Skeletal muscle satellite cell (primary cell): ENCODE measurements around the gene KLHL26. TPM values are rescaled to one million over a fixed set of nuclear protein-coding genes. Genes with fewer than 3 reads are reported as not detected.
A peak's percentile ranks its signal among the peaks of the same experiment; 100 is the strongest.
"Not testable (repeated sequence)": the region's sequence is repeated elsewhere in the genome, so short reads cannot be mapped to it uniquely, and the experiment has no call there.

Experiments used
- H3K27me3 ChIP-seq: 2 replicates; pipeline ENCODE4 v1.7.0; 2013; ENCODE audit warnings: low read length; ENCODE audit not compliant: control insufficient read depth, insufficient read depth
- H3K36me3 ChIP-seq: 2 replicates; pipeline ENCODE4 v1.7.0; 2013; ENCODE audit warnings: mild to moderate bottlenecking, control low read depth, low read length; ENCODE audit not compliant: insufficient read depth
- H3K4me1 ChIP-seq: 2 replicates; pipeline ENCODE4 v1.7.0; 2013; ENCODE audit warnings: low read length; ENCODE audit not compliant: control insufficient read depth, insufficient read depth
- H3K4me2 ChIP-seq: 2 replicates; pipeline ENCODE4 v1.7.0; 2013; ENCODE audit warnings: mild to moderate bottlenecking, low read length
- H3K4me3 ChIP-seq: 2 replicates; pipeline ENCODE4 v1.7.0; 2013; ENCODE audit warnings: low read length
- H3K9ac ChIP-seq: 2 replicates; pipeline ENCODE4 v1.7.0; 2013; ENCODE audit warnings: mild to moderate bottlenecking, low read depth, low read length, moderate library complexity
- H3K9me3 ChIP-seq: replicated peaks from 2 replicates; pipeline ENCODE4 v1.7.0; 2013; ENCODE audit warnings: mild to moderate bottlenecking, control low read depth, low read length
- total RNA-seq: library from RNA; depleted of rRNA; stranded (reverse); fragments of >200 nt; gene quantifications from 2 replicates; pipeline ENCODE4 v1.2.3, GENCODE V29; 2012; rRNA removed

The KLHL26 gene, protein sequence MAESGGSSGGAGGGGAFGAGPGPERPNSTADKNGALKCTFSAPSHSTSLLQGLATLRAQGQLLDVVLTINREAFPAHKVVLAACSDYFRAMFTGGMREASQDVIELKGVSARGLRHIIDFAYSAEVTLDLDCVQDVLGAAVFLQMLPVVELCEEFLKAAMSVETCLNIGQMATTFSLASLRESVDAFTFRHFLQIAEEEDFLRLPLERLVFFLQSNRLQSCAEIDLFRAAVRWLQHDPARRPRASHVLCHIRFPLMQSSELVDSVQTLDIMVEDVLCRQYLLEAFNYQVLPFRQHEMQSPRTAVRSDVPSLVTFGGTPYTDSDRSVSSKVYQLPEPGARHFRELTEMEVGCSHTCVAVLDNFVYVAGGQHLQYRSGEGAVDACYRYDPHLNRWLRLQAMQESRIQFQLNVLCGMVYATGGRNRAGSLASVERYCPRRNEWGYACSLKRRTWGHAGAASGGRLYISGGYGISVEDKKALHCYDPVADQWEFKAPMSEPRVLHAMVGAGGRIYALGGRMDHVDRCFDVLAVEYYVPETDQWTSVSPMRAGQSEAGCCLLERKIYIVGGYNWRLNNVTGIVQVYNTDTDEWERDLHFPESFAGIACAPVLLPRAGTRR
- 3.3 and 3.5 TPM in 2 replicates for total RNA-seq

DNA sequence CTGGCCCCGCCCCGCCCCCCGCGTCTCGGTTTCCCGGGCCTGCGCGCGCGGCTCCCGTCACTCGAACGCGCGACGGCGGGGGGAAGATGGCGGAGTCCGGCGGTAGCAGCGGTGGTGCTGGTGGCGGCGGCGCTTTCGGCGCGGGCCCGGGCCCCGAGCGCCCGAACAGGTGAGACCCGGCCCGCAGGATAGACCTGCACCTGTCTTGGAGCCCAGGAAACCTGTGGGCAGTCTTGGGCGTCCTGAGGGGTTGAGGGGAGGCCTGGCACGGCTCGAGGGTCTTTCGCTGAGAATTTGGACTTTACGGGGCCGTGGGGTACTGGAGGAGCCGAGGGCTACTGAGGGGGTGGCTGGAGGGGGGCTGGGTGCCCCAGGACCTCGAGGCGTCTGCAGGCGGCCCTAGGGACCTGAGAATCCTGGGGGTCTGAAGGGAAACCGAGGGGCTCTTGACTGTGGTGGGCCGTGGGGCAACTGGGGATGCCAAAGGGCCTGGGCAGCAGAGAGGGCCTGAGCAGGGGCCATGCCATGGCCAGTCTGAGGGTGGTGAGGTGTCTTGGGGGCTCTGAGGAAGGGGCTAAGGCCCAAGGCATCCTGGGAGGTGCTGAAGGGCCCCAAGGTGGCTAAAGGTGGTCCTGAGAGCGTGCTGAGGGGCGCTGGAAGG lies at the start of gene KLHL26:
Gene KLHL26, plus strand, starts transcription at position 60 of the 661 bp plus-strand sequence. Its CDS starts 27 bp downstream, at position 87.
- Histone ChIP-seq H3K4me3 (peak within 1 kb of the TSS; percentile 89), H3K36me3 (no peaks in the 10 kb centered on the region), H3K27me3 (no peaks in the 10 kb centered on the region), H3K4me1 (no peaks in the 10 kb centered on the region), H3K9me3 (no peaks in the 10 kb centered on the region), H3K9ac (peak within 1 kb of the TSS; percentile 90), H3K4me2 (peak within 1 kb of the TSS; percentile 90)

DNA sequence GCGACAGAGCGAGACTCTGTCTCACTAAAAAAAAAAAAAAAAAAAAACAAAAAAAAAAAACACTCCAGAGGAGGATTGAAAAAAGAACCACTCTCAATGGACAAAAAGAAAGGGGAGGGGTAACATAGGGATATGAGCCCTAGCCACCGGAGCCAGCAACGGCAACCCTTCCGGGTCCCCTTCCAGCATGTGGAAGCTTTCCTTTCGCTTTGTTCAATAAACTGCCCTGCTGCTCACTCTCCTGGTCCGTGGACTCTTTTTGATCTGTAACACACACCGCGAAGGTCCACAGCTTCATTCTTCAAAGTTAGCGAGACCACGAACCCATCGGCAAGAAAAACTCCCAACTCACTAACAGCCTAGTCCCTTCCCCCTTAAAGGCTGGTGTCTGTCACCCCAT lies 49.3 kb upstream of the KLHL26 start:
- H3K4me2 ChIP-seq, result peak overlapping the region; percentile 100
- H3K9me3 ChIP-seq, result no peaks in the 10 kb centered on the region
- no peaks in the 10 kb centered on the region for H3K27me3 ChIP-seq
- H3K9ac ChIP-seq, result peak overlapping the region; percentile 89
- peaks cover 18% of the 10 kb centered on the region for H3K4me1 ChIP-seq
- H3K36me3 ChIP-seq, result no peaks in the 10 kb centered on the region
- H3K4me3 ChIP-seq, result peak overlapping the region; percentile 99

DNA sequence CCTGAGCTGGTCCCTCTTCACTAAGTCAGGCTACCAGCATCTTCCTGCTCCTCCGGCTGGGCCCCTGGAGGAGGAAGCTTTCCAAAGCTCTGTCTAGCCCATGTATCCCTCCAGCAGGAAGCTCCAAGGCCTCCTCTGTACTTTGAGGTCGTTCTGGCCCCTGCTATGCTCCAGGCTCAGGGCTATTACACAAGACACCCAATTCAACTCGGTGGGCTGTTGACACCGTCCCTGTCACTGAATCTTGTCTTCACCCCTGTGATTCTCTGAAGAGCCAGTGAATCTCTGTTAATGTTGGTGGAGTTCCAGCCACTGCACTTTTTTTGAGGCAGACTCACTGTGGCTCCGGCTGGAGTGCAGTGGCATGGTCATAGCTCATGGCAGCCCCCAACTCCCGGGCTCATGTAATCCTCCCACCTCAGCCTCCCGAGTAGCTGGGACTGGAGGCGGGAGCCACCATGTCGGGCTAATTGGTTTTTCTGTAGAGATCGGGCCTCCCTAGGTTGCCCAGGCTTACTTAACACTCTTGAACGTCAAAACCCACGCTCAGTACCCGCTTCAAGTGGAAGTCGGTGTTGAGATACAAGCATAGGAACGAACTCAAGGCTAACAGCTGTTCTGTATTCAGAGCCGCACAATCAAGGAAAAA lies 48.7 kb upstream of the KLHL26 start:
- H3K9ac ChIP-seq, result peak overlapping the region; percentile 89
- H3K4me3 ChIP-seq, result peak overlapping the region; percentile 99
- no peaks in the 10 kb centered on the region for H3K9me3 ChIP-seq
- H3K27me3 ChIP-seq, result no peaks in the 10 kb centered on the region
- H3K36me3 ChIP-seq, result no peaks in the 10 kb centered on the region
- H3K4me1 ChIP-seq, result peaks cover 18% of the 10 kb centered on the region
- H3K4me2 ChIP-seq, result peak overlapping the region; percentile 100

DNA sequence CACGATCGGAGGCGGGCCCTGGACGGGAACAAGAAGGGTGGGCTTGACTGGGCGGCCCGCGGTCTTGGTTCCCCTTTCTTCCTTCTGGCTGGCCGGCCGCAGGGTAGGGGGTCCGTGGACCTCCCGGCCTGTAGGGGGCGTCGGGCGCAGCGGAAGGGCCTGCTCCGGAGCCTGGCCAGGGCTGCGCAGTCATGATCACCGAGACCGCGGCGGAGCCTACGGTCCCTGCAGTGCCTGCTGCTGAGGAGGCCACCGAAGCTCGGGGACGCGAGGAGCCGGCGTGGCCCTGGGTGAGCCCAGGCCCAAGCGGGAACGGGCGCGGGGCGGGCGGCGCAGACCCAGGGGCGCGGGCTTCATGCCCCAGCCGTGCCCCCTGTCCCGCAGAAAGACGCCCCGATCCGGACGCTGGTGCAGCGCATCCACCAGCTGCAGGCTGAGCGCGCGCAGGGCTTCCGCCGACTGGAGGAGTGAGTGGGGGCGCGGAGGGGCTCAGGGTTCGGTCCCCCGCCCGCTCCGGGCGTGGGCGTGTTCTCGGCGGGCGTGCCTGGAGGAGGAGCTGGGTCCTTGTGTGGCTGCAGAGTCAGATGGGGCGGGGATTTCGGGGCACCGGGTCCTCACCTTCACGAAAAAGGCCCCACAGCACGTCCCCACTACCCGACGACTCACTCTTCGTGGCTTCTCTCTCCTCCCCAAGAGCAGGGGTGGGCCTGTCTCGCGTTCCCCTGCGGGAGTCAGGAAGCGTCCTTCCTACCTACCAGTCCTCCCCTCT lies 48.0 kb upstream of the KLHL26 start, which contains the start of gene REX1BD:
Gene REX1BD, plus strand, starts transcription at position 188 of the 769 bp plus-strand sequence. Its CDS starts 4 bp downstream, at position 192.
- H3K36me3 ChIP-seq, result no peaks in the 10 kb centered on the region
- no peaks in the 10 kb centered on the region for H3K27me3 ChIP-seq
- peaks cover 18% of the 10 kb centered on the region for H3K4me1 ChIP-seq
- peak within 1 kb of the TSS; percentile 99 for H3K4me3 ChIP-seq
- H3K9me3 ChIP-seq, result no peaks in the 10 kb centered on the region
- peak within 1 kb of the TSS; percentile 100 for H3K4me2 ChIP-seq
- peak within 1 kb of the TSS; percentile 89 for H3K9ac ChIP-seq

DNA sequence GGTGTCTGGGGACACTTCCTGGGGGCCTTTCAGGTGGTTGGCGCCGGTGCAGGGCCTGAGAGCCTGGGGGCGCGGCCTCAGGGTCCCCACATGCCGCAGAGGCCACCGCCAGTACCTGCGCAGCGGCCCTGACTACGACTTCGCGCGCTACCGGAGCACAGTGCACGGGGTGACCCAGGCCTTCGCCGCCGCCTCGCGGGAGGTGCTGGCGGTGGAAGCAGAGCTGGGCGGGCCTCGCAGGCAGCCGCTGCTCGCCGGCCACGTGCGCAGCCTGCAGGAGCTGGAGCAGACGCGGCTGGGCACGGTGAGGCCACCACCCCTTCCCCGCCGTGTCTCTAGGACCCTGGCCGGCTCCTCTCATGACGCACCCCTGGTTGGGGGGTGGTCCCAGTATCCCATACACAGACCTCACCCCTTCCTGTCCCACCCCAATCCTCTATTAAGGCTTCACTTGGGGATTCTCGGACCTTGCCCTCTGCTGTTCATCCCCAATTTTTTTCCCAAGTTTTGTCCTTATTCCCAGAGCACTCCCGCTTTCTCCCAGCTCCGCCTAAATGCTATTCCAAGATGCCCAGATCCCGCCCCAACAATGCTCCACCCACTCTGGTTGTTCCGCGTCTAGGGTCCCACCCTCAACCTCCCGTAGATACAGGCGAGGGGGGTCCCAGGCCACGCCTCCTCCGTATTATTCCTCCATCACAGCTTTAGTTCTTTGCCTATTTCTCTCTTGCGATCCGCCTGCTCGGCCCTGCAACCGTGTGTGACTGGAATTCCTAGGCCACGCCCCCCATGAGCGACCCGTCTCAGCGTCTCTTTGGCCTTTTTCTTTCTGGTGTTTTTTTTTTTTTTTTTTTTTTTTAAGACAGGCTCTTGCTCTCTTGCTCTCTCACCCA lies 47.2 kb upstream of the KLHL26 start:
- H3K4me1 ChIP-seq, result peaks cover 21% of the 10 kb centered on the region
- peak overlapping the region; percentile 89 for H3K9ac ChIP-seq
- no peaks in the 10 kb centered on the region for H3K36me3 ChIP-seq
- H3K4me2 ChIP-seq, result peak overlapping the region; percentile 100
- no peaks in the 10 kb centered on the region for H3K9me3 ChIP-seq
- H3K4me3 ChIP-seq, result peak overlapping the region; percentile 99
- no peaks in the 10 kb centered on the region for H3K27me3 ChIP-seq

DNA sequence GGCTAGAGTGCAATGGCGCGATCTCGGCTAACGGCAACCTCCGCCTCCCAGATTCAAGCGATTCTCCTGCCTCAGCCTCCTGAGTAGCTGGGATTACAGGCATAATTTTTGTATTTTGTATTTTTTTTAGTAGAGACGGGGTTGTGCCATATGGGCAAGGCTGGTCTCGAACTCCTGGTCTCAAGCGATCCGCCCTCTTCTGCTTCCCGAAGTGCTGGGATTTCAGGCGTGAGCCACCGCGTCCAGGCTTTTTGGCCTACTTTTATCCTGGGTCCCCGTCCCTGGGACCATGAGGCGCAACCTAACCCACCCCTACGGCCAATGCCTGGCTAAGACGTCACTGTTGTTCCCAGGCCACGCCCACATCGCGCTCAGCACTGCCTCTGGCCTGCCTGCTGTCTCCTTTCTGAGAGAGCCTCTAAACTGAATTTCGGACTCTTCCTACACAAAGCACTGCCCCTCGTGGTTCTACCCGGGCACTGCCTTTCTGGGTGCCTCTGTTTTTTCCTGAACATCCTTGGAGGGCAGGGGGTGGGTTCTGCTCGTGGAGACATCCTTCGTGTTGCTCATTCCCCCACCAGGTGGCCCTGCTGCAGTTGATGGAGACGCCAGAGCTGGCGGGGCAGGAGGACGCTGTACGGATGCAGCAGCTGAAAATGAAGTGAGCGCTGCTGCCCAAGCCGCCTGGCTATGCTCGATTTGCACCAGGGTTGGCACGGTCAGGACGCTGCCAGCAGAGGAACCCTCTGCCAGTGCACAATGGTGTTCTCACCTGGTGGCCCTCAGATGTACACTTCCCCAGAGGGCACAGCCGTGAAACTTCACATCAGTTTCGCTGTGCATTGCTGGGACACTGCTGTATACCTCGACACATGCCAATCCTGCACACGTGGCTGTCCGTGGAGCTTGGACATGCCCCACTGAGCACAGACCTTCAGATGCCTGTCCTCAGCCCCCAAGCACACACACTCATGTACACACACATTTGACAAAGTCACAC lies 46.3 kb upstream of the KLHL26 start:
- Histone ChIP-seq H3K4me1 (peaks cover 24% of the 10 kb centered on the region), H3K9me3 (no peaks in the 10 kb centered on the region), H3K36me3 (no peaks in the 10 kb centered on the region), H3K4me2 (peak overlapping the region; percentile 100), H3K9ac (peak overlapping the region; percentile 89), H3K27me3 (no peaks in the 10 kb centered on the region), H3K4me3 (peak overlapping the region; percentile 99)

DNA sequence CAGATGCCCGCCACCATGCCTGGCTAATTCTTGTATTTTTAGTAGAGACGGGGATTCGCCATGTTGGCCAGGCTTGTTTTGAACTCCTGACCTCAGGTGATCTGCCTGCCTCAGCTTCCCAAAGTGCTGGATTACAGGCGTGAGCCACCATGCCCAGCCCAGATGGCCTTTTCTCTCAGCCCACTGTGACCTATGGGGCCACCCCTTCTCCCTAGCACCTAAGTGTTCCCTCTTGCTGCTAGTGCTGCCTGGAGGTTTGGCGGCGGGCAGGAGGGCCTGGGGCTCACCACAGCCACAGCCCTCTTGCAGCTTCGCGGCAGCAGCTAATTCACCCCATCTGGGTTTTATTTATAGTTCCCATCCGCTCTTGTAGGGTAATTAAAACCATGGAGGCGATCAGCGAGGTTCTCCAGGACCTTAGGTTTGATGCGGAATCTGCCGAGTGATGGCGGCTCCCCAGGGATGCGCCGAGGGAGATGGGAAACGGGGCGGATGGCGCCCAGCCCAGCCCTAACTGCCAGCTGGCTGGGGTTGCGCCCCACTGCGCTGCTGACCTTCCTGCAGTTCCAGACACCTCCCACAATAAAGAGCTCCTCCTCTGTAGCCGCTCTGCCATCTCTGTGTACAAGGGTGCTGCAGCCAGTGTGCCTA lies 45.0 kb upstream of the KLHL26 start:
- Histone ChIP-seq H3K27me3 (no peaks in the 10 kb centered on the region), H3K4me3 (no peak overlapping the region), H3K9ac (no peak overlapping the region), H3K4me1 (peaks cover 24% of the 10 kb centered on the region), H3K4me2 (no peak overlapping the region), H3K36me3 (no peaks in the 10 kb centered on the region), H3K9me3 (no peaks in the 10 kb centered on the region)

DNA sequence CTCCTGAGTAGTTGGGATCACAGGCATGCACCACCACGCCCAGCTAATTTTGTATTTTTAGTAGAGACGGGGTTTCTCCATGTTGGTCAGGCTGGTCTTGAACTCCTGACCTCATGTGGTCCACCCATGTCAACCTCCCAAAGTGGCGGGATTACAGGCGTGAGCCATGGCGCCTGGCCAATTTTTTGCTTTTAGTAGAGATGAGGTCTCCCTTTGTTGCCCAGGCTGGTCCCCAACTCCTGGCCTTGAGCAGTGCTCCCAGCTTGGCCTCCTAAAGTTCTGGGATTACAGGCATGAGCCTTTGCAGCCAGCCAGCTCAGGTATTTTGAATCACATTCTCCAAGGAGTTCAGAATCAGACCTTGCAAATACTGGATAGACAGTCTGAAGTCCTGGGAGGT lies 44.1 kb upstream of the KLHL26 start:
- not testable (repeated sequence) for H3K4me3 ChIP-seq

More for the DNA sequence above, 44.1 kb upstream of the KLHL26 start:
- not testable (repeated sequence) for H3K4me2 ChIP-seq, H3K27me3 ChIP-seq, H3K9me3 ChIP-seq, H3K36me3 ChIP-seq, H3K9ac ChIP-seq
- H3K4me1 ChIP-seq, result peaks cover 23% of the 10 kb centered on the region
